IPS DF 4.7 (cell line): ENCODE data around the gene NRP1.

ENCODE experiments used
- DNase-seq: peaks from one replicate; pipeline ENCODE4 v3.0.0-alpha.2; 2013; ENCODE audit warnings: low spot score; ENCODE audit errors: extremely low read depth

The NRP1 gene

GRCh38 chr10:33291053-33291592 lies 43.3 kb downstream of the NRP1 start:
- no peak for DNase-seq

- no peak for DNase-seq
Measured at GRCh38 chr10:33290321-33291052, 44.0 kb downstream of the NRP1 start.

GRCh38 chr10:33289776-33290175 lies 44.7 kb downstream of the NRP1 start:
- no peak for DNase-seq

GRCh38 chr10:33288127-33288526 lies 46.3 kb downstream of the NRP1 start:
- DNase-seq, result no peak

GRCh38 chr10:33287112-33287511 lies 47.4 kb downstream of the NRP1 start:
- no peak for DNase-seq

- no peak for DNase-seq
Measured at GRCh38 chr10:33286157-33286934, 48.1 kb downstream of the NRP1 start.

- no peak for DNase-seq
Measured at GRCh38 chr10:33284945-33285344, 49.5 kb downstream of the NRP1 start.

- no peak for DNase-seq
Measured at GRCh38 chr10:33279811-33280602, 54.5 kb downstream of the NRP1 start.

- DNase-seq, result no peak
Measured at GRCh38 chr10:33279276-33279675, 55.2 kb downstream of the NRP1 start.

GRCh38 chr10:33278198-33278597 lies 56.3 kb downstream of the NRP1 start:
- no peak for DNase-seq

- no peak for DNase-seq
Measured at GRCh38 chr10:33277135-33277536, 57.3 kb downstream of the NRP1 start.

GRCh38 chr10:33276282-33276923 lies 58.1 kb downstream of the NRP1 start:
- DNase-seq, result no peak

- no peak for DNase-seq
Measured at GRCh38 chr10:33274096-33274785, 60.2 kb downstream of the NRP1 start.

GRCh38 chr10:33273295-33274002 lies 61.0 kb downstream of the NRP1 start:
- DNase-seq, result no peak

- no peak for DNase-seq
Measured at GRCh38 chr10:33272635-33273034, 61.8 kb downstream of the NRP1 start.

- no peak for DNase-seq
Measured at GRCh38 chr10:33271969-33272583, 62.4 kb downstream of the NRP1 start.

- no peak for DNase-seq
Measured at GRCh38 chr10:33270971-33271370, 63.5 kb downstream of the NRP1 start.

GRCh38 chr10:33267708-33268107 lies 66.8 kb downstream of the NRP1 start:
- no peak for DNase-seq

- no peak for DNase-seq
Measured at GRCh38 chr10:33265621-33266020, 68.8 kb downstream of the NRP1 start.

GRCh38 chr10:33263453-33263852 lies 71.0 kb downstream of the NRP1 start:
- DNase-seq, result no peak
